ENCODE data around the gene PAMR1.
A peak's percentile ranks its signal among the peaks of the same experiment; 100 is the strongest.

The PAMR1 gene

DNA sequence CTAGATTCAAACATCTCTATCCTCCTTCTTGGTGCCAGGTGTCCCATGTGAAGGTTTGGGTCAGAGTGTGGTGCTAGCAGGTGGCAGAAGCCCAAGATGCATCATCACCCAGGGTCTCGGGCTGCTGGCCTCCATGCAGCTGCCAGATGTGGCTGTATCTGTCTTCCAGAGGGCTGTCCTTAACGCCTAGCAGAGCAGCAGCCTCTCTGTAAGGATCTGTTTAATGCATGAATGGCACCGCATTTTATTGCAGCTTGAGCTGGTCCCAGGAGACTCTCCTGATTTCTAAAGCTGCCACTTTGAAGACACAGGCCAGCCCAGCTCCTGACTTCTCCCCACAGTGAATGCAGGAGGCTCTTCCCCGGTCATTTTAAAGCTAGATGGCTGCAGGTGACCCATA lies 132.3 kb downstream of the PAMR1 start:
- DNase-seq = no peak

DNA sequence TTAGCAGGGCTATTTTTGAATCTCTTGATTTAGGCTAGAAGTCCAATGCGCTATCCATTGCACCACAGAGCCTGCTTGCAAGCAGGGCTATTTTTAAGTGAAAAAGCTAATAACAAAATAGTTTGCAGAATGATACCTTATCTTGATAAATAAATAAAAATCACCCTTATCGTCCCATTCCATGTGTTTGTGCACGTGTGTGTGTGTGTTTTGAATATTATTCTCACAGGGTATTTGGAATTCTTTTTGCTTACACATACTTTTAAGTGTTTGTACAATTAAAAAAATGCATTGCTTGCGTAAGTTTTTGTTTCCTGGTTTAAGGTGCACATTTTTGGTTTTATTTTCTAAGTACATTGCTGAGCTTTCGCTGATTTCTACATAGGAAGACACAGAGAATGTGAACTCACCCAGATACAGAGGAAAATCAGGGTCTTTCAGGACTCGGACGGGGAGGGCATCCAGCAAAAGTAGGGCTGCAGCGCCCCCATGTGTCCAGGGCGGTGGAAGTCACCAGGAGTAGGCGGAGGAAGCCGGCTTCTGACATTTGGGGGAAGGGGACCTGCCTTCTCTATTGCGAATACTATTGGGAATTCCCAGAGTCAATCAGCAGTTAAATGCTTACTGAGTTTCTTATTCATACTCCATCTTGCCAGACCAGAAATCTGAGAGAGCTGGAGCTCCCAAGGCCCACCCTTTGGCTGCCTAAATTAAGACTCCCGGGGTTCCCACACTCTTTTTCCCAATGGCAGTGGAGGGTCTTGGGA lies 133.3 kb downstream of the PAMR1 start:
- peak; percentile 78 for DNase-seq

DNA sequence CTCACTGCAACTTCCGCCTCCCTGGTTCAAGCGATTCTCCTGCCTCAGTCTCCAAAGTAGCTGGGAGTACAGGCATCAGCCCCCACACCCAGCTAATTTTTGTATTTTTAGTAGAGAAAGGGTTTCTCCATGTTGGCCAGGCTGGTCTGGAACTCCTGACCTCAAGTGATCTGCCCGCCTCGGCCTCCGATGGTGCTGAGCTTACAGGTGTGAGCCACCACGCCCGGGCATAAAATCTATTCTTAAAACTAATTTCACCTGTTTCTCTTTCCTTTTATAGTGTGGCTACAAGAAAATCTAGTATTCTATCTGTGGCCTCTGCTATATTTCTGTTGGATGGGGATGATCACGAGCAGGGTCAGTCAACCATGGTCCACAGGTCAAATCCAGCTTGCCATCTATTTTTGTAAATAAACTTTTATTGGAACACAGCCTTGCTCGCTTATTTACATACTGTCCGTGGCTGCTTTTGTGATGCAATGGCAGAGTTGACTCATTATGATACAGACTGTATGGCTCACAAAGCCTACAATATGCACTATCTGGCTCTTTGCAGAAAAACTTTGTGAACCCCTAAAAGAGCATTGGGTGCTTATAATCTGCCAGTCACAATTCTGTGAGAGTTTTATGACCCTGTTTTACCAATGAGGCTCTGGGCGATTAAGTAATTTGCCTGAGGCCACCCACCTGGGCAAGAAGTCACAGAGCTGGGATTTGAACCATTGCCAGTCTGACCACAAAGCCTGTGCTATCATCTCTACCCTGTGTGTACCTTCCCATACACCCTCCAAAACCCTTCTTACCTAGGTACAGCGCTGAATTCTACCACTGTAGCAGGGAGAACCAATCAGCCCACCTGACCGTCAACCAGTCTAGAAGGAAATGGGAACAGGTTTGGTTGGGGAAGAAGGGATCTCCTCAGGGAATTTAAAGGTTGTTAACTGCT lies 134.4 kb downstream of the PAMR1 start:
- DNase-seq = peak; percentile 65

DNA sequence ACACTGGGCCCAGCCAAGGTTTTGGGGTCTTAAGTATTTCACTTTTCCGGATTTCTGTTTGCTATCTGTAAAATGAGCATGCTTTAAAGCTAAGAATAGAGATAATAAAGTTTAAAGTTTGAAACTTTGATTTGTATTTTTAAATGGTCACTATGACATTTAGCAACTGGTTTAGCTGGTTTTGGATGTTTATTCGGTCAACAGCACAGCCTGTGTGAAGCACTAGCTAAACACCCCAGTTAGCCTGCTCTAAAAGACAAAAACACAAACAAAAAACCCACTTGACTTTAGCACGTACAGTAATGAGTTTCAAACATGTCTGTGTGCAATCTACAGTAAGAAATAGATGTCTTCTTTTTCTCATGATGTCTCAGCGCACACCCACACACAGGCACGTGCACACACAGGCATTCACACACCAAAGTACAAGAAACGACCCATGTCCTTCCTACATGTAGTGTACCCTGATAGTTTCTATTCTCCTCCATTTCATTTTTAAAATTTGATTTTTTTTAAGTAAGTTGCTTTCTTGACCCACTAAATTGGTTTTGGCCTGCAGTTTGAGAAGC lies 135.4 kb downstream of the PAMR1 start:
- DNase-seq = peak; percentile 86

DNA sequence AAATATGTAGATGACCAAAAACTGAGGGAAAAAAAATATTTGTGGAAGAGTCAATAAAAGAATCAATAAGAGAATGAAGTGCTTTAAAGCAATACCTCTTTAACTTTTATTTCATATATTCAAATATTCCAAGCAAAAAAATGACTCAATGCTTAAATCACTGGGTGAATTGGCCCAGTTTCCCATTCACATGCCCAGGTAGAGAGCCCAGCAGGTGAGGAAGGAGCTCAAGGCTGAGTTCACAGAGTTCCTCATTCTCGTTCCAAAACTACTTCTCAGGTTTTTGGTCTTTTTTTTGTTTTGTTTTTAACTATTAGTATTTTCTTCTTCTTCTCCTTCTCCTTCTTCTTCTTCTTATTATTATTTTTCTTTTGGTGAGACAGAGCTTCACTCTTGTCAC lies 136.3 kb downstream of the PAMR1 start:
- DNase-seq = peak; percentile 3

DNA sequence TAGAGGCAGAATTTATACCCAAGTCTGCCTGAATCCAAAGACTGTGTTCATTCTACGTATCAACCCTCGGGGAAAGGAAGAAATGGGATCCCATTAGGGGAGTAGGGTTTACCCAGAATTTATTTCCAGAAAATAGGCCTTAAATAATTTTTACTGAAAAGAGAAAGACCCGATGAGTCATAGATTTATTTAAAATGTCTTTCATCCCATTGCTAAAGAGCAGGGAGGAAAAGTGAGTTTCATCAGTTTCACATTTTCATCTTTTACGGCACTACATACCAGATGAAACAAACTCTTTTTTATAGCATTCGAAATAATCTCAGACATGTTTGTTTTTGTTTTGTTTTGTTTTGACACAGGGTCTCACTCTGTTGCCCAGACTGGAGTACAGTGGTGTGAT lies 137.4 kb downstream of the PAMR1 start:
- DNase-seq = no peak

DNA sequence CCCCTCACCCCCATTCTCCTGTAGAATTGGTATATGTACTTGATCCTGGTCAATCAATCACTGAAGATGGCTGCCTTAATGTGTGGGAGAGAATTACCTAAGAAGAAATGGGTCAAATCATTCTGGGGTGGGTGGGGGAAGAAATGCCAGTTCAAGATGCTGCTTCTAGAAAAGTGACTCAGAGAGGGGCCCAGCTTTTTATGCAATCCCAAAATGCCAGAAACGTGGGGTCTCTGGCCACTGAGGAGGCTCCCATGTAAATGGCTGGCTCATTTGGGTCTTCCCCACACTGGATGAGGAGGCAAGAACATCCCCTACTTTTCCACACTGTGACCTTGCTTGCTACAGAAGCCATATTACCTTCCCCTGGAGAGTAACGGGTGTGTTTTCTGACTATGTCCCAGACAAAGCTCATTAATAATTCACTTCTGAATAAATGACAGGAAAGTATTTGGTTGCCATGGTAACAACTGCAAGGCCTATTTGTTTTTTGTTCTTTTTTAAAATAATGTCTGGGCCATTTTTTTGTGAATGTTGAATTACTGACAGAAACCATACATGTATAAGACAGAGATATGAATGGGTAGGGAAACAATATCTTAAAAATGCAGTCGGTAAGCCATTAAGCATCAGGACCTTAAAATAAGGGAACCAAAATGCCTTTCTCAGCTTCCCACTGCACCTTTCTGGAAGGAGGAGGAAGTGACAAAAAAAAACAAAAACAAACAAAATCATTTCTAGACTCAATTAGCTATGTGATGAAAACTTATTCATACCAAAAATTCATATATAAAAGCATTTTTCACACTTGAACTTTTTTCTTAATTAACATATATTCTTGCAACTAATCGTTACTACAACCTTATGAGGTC lies 138.1 kb downstream of the PAMR1 start:
- DNase-seq = peak; percentile 50

DNA sequence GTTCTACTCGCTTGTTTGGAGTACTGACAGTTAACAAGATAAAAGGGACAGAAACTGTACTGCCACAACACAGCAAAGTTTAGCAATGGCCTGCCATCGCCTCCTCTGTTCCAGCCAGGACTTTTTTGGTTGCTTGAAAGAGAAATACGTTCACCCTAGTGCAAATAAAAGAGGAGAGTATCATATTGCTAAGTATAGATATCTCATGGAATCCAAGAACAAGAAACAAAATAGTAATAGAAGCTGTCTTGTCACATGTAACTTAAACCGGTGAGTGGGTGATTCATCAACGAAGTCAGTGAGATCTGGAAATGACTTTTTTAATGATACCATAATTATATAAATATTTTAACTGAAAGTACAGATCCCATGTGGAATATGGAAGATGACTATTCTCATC lies 141.5 kb downstream of the PAMR1 start:
- no peak for DNase-seq

Measured in DMS53 (cell line).